NB4 (cell line): ENCODE data around the gene SLC16A13.

Experiments used
- CTCF ChIP-seq: IDR thresholded peaks from one replicate; pipeline ENCODE4 v1.5.1; 2012; ENCODE audit warnings: low read depth, low read length
- MAX ChIP-seq: IDR thresholded peaks from 2 replicates; pipeline ENCODE4 v1.6.1; 2011; ENCODE audit warnings: low read depth, low read length
- MYC ChIP-seq: IDR thresholded peaks from 2 replicates; pipeline ENCODE4 v1.6.1; 2011; ENCODE audit warnings: low read depth, low read length
- POLR2A ChIP-seq: IDR thresholded peaks from 2 replicates; pipeline ENCODE4 v1.6.1; 2011; ENCODE audit warnings: mild to moderate bottlenecking; ENCODE audit not compliant: insufficient read length; ENCODE audit errors: extremely low read depth

- TF ChIP-seq CTCF (no peak), POLR2A (no peak), MAX (no peak), MYC (no peak)
Measured at GRCh38 chr17:7016418-7016817, 19.4 kb upstream of the SLC16A13 start.
